Heart left ventricle (tissue), 16 donors: Measurements from ENCODE around the gene MYLK4. TPM values are rescaled to one million over a fixed set of nuclear protein-coding genes. Genes with fewer than 3 reads are reported as not detected.
A peak's percentile ranks its signal among the peaks of the same experiment; 100 is the strongest.

ENCODE experiments used
- ATAC-seq, 4 donors: fragments of 200-7000 bp; cut with Tn5 transposase; one replicate each; pipeline ENCODE4 v1.9.1; 2020 to 2022; ENCODE audit warnings: moderate library complexity in 4 of 4, mild to moderate bottlenecking in 3 of 4, moderate number of reproducible peaks in 1 of 4
- DNase-seq, 5 donors: peaks; one replicate each; pipeline ENCODE4 v3.0.0-alpha.2; 2020
- H3K27ac ChIP-seq, 12 donors: fragments of 200-600 bp; sonication (generic) in 4 of 12; one replicate each; pipeline versions ENCODE4 v1.5.0 to v1.8.0; 2016 to 2022; ENCODE audit warnings: mild to moderate bottlenecking in 2 of 12
- H3K27me3 ChIP-seq, 9 donors: fragments of 200-600 bp; sonication (generic) in 2 of 9; one replicate each; pipeline versions ENCODE4 v1.5.1 to v1.8.0; 2016 to 2022; ENCODE audit warnings: mild to moderate bottlenecking in 3 of 9
- H3K36me3 ChIP-seq, 9 donors: fragments of 200-600 bp; sonication (generic) in 2 of 9; one replicate each; pipeline versions ENCODE4 v1.5.0 to v1.8.0; 2018 to 2022; ENCODE audit warnings: mild to moderate bottlenecking in 2 of 9
- H3K4me1 ChIP-seq, 12 donors: fragments of 200-600 bp; sonication (generic) in 4 of 12; one replicate each; pipeline versions ENCODE4 v1.5.0 to v1.8.0; 2016 to 2022; ENCODE audit warnings: mild to moderate bottlenecking in 3 of 12
- H3K4me3 ChIP-seq, 12 donors: fragments of 200-600 bp; sonication (generic) in 4 of 12; one replicate each; pipeline versions ENCODE4 v1.5.0 to v1.8.0; 2017 to 2022; ENCODE audit warnings: mild to moderate bottlenecking in 9 of 12, moderate library complexity in 4 of 12
- H3K9me3 ChIP-seq, 12 donors: fragments of 200-600 bp; sonication (generic) in 4 of 12; one replicate each; pipeline versions ENCODE4 v1.5.0 to v1.8.0; 2016 to 2022; ENCODE audit warnings: mild to moderate bottlenecking in 1 of 12
- POLR2A ChIP-seq, 2 donors: fragments of 450-650 bp; IDR thresholded peaks; one replicate each; pipeline ENCODE4 v1.6.1; 2017; ENCODE audit warnings: antibody characterized with exemption in 2 of 2, mild to moderate bottlenecking in 2 of 2, moderate library complexity in 2 of 2
- WGBS, 4 donors: extraction: QIAGEN DNeasy Blood & Tissue Kit in 2 of 4; methylation state at CpG; one replicate each; pipeline versions ENCODE4 v1.1.5 to v1.1.7; 2013 to 2018; 5-methylcytosine and 5-hydroxymethylcytosine counted together
- intact Hi-C, 10 donors: fragments of 100-400 bp; cut with DNase I; formaldehyde crosslinking; loops; one replicate each; pipeline versions ENCODE4 v1.11.1 to v1.14.2; 2022
- polyA plus RNA-seq, 2 donors: library from polyadenylated mRNA; stranded (reverse); fragments of 200-250 nt; gene quantifications; one replicate each; pipeline ENCODE4 v1.2.3, GENCODE V29; 2013
- total RNA-seq, 9 donors: library from RNA; depleted of rRNA in 2 of 9; stranded (reverse); fragments of >200 nt in 2 of 9; fragmentation: NEBNext Ultra II Directional in 3 of 9; extraction: Animal tissue kit (Norgen Biotek cat#: 25700) in 3 of 9; gene quantifications; one replicate each; pipeline versions ENCODE4 v1.1.0 to v1.2.4, GENCODE V29; 2016 to 2023
- TF ChIP-seq, protein P1 (sequence below), 12 donors: fragments of 200-600 bp; sonication (generic) in 4 of 12; IDR thresholded peaks; one replicate each; pipeline versions ENCODE4 v1.5.0 to v1.8.0; 2018 to 2022; ENCODE audit warnings: antibody characterized with exemption in 12 of 12, mild to moderate bottlenecking in 5 of 12
- donor health status: ischemic (EF 13 %, LVEDD 7.1; RV severe dilation, severe dysfunction).
- donor health status: healthy with polysubstance abuse.
- donor health status: DM: no; HTN: yes; CAD: no.
- donor health status: DM: no; HTN: no; CAD: no.
- donor health status: ischemic (EF 25% LVEDD 6.9; RV normal size, moderate dysfunction).
- donor health status: ischemic (EF 25% LVEDD 5.7; RV mildly dilated, moderate dysfunction).
- donor health status: healthy.
- donor health status: DM: yes; HTN: yes; CAD: no.
- donor health status: ischemic (EF 35%, LVEDD 5.7; RV mildly dilated, moderate dysfunction).
- donor health status: nonischemic (EF 11% LVEDD 7.7; RV severe dilation, severe dysfunction).
- donor health status: DM: yes; HTN: yes; CAD: no.
- donor health status: PGD.
- donor health status: ischemic (EF 29% LVEDD 5.4; RV normal size, mild dysfunction).
- donor health status: nonischemic (EF 23%, LVEDD 6.1; RV moderate dilation, normal function).

MYLK4 gene
- total and polyA plus RNA-seq, 11 donors, result 0.14 to 1.6 (median 0.52) TPM

DNA sequence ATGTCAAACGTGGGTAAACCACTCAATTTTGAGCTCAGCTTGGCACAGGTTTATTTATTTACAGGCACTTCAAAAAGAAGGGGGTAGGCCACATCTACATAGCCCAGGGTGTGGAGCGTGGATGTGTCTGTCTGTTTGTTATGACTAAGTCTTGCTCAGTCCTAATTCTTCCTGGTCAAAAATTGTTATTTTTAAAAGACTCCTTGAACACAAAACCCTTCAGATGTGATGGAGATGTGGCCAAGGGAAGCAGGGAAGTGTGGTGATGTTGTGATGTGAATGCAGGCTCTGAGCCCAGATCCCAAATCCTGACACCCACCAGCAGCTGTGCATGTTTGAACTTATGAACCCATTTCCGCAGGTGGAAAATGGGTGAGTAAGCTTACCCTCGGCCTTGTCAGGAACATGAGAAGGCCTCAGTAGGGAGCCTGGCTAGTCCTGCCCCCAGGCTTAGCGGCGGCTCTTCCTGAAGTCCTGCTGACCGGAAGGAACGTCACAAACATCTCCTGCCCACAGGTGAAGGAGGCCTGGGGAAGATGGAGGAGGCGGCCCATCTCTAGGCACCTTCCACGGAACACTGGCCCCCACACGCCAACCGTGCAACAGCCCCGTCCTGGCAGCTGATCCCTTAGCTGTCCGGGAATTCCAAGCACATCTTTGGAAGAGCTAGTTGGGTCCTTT, 119.7 kb downstream of the MYLK4 start:
- TF ChIP-seq POLR2A (IDR thresholded peaks at IDR 0.05), result no peak
- TF ChIP-seq, protein P1, sequence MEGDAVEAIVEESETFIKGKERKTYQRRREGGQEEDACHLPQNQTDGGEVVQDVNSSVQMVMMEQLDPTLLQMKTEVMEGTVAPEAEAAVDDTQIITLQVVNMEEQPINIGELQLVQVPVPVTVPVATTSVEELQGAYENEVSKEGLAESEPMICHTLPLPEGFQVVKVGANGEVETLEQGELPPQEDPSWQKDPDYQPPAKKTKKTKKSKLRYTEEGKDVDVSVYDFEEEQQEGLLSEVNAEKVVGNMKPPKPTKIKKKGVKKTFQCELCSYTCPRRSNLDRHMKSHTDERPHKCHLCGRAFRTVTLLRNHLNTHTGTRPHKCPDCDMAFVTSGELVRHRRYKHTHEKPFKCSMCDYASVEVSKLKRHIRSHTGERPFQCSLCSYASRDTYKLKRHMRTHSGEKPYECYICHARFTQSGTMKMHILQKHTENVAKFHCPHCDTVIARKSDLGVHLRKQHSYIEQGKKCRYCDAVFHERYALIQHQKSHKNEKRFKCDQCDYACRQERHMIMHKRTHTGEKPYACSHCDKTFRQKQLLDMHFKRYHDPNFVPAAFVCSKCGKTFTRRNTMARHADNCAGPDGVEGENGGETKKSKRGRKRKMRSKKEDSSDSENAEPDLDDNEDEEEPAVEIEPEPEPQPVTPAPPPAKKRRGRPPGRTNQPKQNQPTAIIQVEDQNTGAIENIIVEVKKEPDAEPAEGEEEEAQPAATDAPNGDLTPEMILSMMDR (IDR thresholded peaks at IDR 0.05), result no peak
- intact Hi-C loops, result loop anchor here in 9 of 10 donors (5.0 to 10.0 kb wide), 13 partner anchors 156 to 1034 kb away; no protein-coding TSS in a partner anchor
- ATAC-seq (peak in 2 of 4 donors; percentile 21 to 55), DNase-seq (peak in 2 of 5 donors; percentile 29 to 51)
- Histone ChIP-seq H3K9me3 (no peaks in the 10 kb centered on the region), H3K27ac (peak overlapping the region in 6 of 12 donors; percentile 3 to 86 (median 48)), H3K4me3 (no peak overlapping the region), H3K4me1 (peaks cover 0 to 34% (median 18%) of the 10 kb centered on the region in 12 donors), H3K36me3 (no peaks in the 10 kb centered on the region), H3K27me3 (no peaks in the 10 kb centered on the region)
- 77 to 82% (median 81%) methylated on average over 11 to 14 of the region's 14 CpGs for WGBS, 4 donors

DNA sequence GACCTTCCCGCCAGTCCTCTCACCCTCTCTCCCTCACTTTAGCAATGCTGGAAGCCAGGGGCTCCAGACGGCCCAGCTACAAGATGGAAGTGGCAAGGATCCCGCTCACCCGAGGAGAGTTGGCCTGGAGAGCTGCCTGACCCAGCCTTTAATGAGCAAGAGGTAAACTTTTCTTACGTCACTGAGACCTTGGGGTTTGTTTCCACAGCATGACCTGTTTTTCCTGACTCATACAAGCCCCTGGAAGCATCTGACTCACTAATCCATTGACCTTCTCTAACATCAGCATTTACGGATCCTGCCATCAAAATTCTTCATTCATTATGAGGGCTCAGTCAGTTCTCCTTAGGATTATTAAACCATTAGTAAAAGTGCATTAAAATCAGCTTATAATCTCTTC, 120.4 kb downstream of the MYLK4 start:
- peak in 1 of 4 donors; percentile 36 for ATAC-seq
- intact Hi-C loops, result loop anchor here in 9 of 10 donors (5.0 to 10.0 kb wide), 13 partner anchors 156 to 1033 kb away; no protein-coding TSS in a partner anchor
- peak in 2 of 5 donors; percentile 28 to 56 for DNase-seq
- H3K27ac ChIP-seq, result peak overlapping the region in 6 of 12 donors; percentile 3 to 82 (median 40)
- TF ChIP-seq POLR2A (IDR thresholded peaks at IDR 0.05), result no peak
- TF ChIP-seq, protein P1 (IDR thresholded peaks at IDR 0.05), result no peak
- H3K9me3 ChIP-seq, result no peaks in the 10 kb centered on the region
- 80 to 90% (median 86%) methylated on average over 6 of the region's 6 CpGs for WGBS, 4 donors
- H3K4me3 ChIP-seq, result no peak overlapping the region
- peaks cover 0 to 38% (median 18%) of the 10 kb centered on the region in 12 donors for H3K4me1 ChIP-seq
- no peaks in the 10 kb centered on the region for H3K27me3 ChIP-seq
- H3K36me3 ChIP-seq, result no peaks in the 10 kb centered on the region

DNA sequence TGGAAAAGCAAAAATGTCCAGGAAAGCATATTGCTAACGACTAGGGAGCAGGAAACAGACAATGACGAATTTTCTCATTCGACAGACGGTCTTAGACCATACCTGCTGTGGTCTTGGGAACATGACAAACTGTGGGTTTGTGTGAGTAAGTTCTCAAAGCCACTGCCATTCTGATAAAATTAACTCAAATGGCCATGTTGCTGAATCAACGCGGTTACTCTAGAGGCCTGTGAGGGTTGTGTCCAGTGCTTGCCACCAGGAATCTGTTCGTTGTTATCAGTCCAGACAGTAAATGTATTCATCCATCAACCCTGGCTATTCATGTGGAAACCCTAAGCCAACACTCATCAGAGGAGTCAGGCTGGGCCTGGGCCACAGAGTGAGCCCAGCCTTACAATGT, 124.3 kb downstream of the MYLK4 start:
- intact Hi-C loops, result no loop called here

DNA sequence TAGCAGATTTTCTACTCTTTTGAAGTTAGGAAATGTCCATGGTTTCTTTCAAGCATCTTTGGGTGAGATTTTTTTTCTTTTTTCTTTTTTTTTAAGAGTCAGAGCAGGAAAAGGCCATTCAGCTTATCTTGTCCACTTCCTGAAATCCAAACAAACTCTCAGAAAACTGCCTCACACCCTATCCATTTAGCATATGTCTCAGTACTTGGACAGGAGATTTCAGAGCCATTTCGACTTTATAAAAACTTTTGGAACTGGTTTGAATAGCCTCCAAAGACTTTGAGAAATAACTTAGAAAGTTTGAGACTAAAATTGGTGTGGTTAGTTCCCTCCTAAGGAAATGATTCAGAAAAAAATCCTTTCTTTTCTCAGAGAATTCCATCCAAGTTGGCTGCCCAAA, 125.1 kb downstream of the MYLK4 start:
- Histone ChIP-seq H3K4me1 (peaks cover 0 to 33% (median 8%) of the 10 kb centered on the region in 12 donors), H3K36me3 (no peaks in the 10 kb centered on the region), H3K9me3 (no peaks in the 10 kb centered on the region), H3K4me3 (no peak overlapping the region), H3K27ac (peak overlapping the region in 9 of 12 donors; percentile 13 to 91 (median 71)), H3K27me3 (no peaks in the 10 kb centered on the region)
- 36 to 61% (median 51%) methylated on average over 1 of the region's 1 CpG for WGBS, 4 donors
- intact Hi-C loops, result no loop called here
- no peak for DNase-seq
- TF ChIP-seq, protein P1 (IDR thresholded peaks at IDR 0.05), result no peak
- TF ChIP-seq POLR2A (IDR thresholded peaks at IDR 0.05), result no peak
- peak in 1 of 4 donors; percentile 4 for ATAC-seq

More for the DNA sequence above, 124.3 kb downstream of the MYLK4 start:
- H3K27ac ChIP-seq, result peak overlapping the region in 7 of 12 donors; percentile 13 to 91 (median 73)
- H3K9me3 ChIP-seq, result no peaks in the 10 kb centered on the region
- H3K36me3 ChIP-seq, result no peaks in the 10 kb centered on the region
- H3K4me3 ChIP-seq, result no peak overlapping the region
- no peaks in the 10 kb centered on the region for H3K27me3 ChIP-seq
- WGBS, 4 donors, result 78 to 82% (median 81%) methylated on average over 7 of the region's 7 CpGs
- H3K4me1 ChIP-seq, result peaks cover 0 to 33% (median 8%) of the 10 kb centered on the region in 12 donors
- ATAC-seq (no peak), DNase-seq (no peak)
- TF ChIP-seq, protein P1 (IDR thresholded peaks at IDR 0.05), result no peak
- no peak for TF ChIP-seq POLR2A (IDR thresholded peaks at IDR 0.05)
